ENCODE results near the gene AKAP8L.
"Not testable (repeated sequence)": the region's sequence is repeated elsewhere in the genome, so short reads cannot be mapped to it uniquely, and the experiment has no call there.

AKAP8L gene

DNA sequence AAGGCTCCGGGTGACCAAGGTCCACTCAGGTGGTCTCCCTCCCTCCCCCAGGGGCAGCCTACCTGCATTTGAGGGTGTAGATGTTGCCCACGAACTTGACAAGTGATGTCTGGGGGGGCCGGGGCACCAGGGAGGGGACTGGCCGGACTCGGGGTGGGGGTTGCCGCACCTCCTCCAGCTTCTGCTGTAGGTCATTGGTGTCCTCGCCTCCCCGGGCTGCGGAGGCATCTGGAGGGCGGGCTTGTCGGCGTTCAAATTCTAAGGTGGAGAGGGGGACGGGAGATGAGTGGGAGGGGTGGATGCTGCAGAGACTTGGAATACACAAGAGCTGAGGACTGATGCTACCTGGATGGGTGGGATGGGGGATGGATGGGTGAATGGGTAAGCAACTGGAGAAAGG, 5.3 kb upstream of the AKAP8L start:
- peaks cover 82% of the 10 kb centered on the region for H3K36me3 Mint-ChIP-seq (ENCODE audit: low read depth)
- peaks cover 10% of the 10 kb centered on the region for H3K4me1 Mint-ChIP-seq (ENCODE audit: low read depth)
- intact Hi-C loops (cut with micrococcal nuclease): no loop called here
- H3K27me3 Mint-ChIP-seq: no peaks in the 10 kb centered on the region
- H3K27ac Mint-ChIP-seq: no peak overlapping the region
- H3K9me3 Mint-ChIP-seq: peaks cover 7% of the 10 kb centered on the region
- H3K4me3 Mint-ChIP-seq: no peak overlapping the region

DNA sequence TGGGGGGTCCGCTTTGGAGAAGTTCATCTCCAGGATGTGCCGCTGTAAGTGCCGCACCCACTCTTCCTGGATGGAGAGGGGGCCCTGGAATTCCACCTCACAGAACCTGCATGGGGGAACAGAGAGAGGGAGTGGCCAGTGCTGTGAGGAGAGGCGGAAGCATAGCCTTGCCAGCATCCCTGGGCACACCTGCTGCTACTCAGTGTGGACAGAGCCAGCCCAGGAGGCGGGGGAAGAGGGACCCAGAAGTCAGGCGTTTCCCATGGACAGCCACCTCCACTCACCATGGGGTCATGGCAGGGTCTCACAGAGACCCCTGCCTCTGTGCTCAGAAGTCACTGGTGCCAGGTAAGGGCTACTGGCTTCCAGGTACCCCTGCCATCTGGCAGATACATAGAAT, 4.3 kb upstream of the AKAP8L start:
- H3K4me1 Mint-ChIP-seq (ENCODE audit: low read depth): peaks cover 14% of the 10 kb centered on the region
- no peaks in the 10 kb centered on the region for H3K27me3 Mint-ChIP-seq
- no peak overlapping the region for H3K27ac Mint-ChIP-seq
- peaks cover 81% of the 10 kb centered on the region for H3K36me3 Mint-ChIP-seq (ENCODE audit: low read depth)
- peaks cover 7% of the 10 kb centered on the region for H3K9me3 Mint-ChIP-seq
- no peak overlapping the region for H3K4me3 Mint-ChIP-seq
- intact Hi-C loops (cut with micrococcal nuclease): no loop called here

DNA sequence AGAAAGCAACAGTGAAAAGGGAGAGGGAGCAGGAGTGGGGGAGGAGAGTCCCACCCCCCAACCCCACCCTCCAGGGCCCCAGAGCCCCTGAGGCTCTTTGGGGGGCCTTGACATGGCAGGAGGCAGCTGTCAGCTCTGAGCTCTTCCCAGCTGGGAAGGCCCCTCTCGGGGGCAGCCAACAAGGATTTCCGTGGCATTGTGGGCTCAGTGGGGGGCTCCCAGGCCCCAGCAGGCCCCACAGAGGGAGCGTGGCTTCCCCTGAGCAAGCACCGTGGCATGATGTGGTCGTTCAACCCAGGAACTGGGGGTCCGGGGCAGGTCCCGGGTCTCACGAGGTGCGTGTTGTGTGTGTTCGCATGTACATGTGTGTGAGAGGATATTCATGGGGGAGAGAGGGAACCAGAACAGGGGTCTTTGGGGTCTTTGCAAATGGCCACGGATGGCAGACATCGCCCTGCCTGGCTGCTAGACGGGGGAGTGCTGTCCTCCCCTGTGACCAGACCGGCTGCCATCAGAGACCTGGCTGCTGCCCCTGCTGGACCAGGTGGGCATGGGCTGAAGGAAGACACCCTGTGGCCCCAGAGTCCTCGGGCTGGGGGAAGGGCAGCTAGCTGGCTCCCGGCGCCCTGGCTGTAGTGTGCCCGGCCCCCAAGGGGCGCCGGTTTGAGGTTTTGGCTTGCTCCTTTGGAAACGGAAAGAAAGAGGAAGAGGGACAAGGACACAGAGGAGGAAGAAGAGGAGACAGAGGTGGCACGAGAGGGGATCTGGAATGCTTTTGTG, 3.7 kb upstream of the AKAP8L start:
- Mint-ChIP-seq H3K36me3 (ENCODE audit: low read depth) (peaks cover 79% of the 10 kb centered on the region), H3K4me3 (no peak overlapping the region), H3K9me3 (peaks cover 7% of the 10 kb centered on the region), H3K4me1 (ENCODE audit: low read depth) (peaks cover 20% of the 10 kb centered on the region), H3K27ac (no peak overlapping the region), H3K27me3 (no peaks in the 10 kb centered on the region)
- intact Hi-C loops (cut with micrococcal nuclease): no loop called here

DNA sequence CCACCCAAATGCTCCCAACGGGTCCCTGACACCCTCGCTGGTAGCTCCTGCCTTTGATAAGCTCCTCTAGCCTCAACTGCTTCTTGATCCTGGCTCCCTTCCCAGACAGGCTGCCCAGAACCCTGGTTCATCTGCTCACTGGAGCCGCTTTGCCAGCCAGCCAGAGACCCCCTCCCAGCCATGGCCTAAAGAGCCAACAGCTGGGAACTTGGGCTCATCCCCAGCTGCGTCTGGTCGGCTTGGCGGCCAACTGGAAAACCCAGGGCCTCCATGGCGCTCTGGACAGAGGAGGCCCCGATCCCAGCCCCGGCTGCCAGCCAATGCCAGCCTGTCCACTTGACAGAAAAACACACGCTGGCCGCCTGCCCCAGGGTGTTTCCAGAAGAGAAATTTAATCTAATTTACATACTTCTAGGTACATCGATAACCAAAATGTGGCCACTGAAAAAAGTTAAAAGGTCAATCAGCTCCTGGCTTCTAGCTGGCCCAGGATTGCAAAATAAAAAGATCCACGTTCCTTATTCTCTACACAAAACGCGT, 3.0 kb upstream of the AKAP8L start:
- intact Hi-C loops (cut with micrococcal nuclease): no loop called here
- H3K27ac Mint-ChIP-seq: peak overlapping the region; percentile 41
- no peaks in the 10 kb centered on the region for H3K27me3 Mint-ChIP-seq
- H3K4me1 Mint-ChIP-seq (ENCODE audit: low read depth): peaks cover 27% of the 10 kb centered on the region
- H3K9me3 Mint-ChIP-seq: peaks cover 7% of the 10 kb centered on the region
- no peak overlapping the region for H3K4me3 Mint-ChIP-seq
- H3K36me3 Mint-ChIP-seq (ENCODE audit: low read depth): peaks cover 72% of the 10 kb centered on the region

DNA sequence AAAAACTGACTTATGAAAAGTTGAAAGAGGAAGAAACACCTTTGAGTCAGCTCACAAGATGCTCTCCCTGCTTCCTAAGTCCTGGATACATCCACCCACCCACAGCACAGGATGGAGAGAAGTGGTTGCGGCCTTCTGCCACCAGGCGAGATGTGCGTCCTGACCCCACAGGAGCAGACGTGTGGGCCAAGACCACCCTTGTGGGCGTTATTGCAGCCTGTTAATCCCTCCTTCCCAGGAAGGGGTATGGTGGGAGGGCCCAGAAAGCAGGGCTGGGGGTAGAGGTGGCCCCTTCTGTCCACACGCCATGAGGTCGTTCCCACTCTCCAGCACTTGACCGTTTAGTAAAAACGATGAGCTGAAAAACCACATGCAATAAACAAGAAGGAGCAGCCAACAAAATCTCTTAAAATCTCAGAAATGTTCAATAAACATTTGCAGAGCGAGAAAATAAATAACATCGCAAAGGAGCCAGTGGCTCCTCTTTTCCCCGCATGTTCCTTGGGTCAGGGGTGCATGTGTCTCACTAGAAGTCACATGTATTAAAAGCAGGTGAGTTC, 2.4 kb upstream of the AKAP8L start:
- intact Hi-C loops (cut with micrococcal nuclease): no loop called here
- peaks cover 33% of the 10 kb centered on the region for H3K4me1 Mint-ChIP-seq (ENCODE audit: low read depth)
- H3K36me3 Mint-ChIP-seq (ENCODE audit: low read depth): peaks cover 71% of the 10 kb centered on the region
- H3K4me3 Mint-ChIP-seq: no peak overlapping the region
- H3K9me3 Mint-ChIP-seq: peaks cover 7% of the 10 kb centered on the region
- H3K27ac Mint-ChIP-seq: no peak overlapping the region
- no peaks in the 10 kb centered on the region for H3K27me3 Mint-ChIP-seq

DNA sequence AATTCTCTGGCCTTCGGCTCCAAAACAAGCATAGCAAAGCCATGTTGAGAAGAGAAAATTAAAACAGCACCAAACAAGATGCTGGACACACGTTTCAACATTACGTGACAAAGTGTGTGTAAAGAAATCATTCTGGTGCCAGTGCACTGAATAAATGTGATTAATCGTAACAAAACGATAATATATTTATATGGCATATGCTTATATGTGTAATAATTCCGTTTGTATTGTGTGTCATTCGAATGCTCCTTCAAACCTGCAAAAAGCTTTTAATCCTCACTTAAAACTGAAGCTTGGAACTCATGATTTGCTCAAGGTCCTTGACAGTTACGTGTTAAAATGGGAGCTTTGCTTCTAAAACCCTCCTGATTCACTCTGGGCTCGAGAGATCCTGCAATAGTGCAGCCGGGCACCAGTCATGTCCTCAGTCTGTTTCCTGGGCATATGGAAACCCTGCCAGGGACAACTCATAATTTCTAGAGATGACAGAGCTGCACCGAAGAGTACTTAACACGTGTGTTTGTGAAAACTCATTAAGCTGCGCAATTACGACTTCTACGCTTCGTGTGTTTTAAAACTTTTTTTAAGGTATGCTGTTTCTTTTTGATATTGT, 731 bp upstream of the AKAP8L start:
- H3K27ac Mint-ChIP-seq: peak overlapping the region; percentile 98
- H3K27me3 Mint-ChIP-seq: no peaks in the 10 kb centered on the region
- peaks cover 71% of the 10 kb centered on the region for H3K36me3 Mint-ChIP-seq (ENCODE audit: low read depth)
- intact Hi-C loops (cut with micrococcal nuclease): loop anchor here (1.0 to 5.0 kb wide), 4 partner anchors 13 to 292 kb away; partner anchors contain the start of gene AKAP8
- peaks cover 46% of the 10 kb centered on the region for H3K4me1 Mint-ChIP-seq (ENCODE audit: low read depth)
- H3K4me3 Mint-ChIP-seq: peak overlapping the region; percentile 100
- H3K9me3 Mint-ChIP-seq: peaks cover 7% of the 10 kb centered on the region

DNA sequence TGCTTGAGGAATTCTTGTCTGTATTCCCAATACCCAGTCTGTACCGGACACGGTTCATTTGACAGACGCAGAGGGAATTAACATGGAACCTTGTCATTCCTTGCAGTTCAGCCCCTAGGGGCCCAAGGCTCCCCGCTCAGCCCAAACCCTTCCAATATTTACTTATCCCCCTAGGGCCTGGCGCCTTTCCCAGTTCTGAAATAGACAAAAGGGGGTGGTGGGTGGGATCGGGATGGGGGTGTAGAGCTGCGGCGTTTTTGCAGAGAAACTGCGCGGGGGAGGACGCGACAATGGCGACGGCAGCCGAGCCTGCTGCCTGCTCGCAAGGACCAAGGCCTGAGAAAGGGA, 583 bp downstream of the AKAP8L start:
- Mint-ChIP-seq H3K27me3 (no peaks in the 10 kb centered on the region), H3K9me3 (peaks cover 2% of the 10 kb centered on the region), H3K36me3 (ENCODE audit: low read depth) (peaks cover 61% of the 10 kb centered on the region), H3K27ac (peak overlapping the region; percentile 98), H3K4me3 (peak overlapping the region; percentile 100), H3K4me1 (ENCODE audit: low read depth) (peaks cover 46% of the 10 kb centered on the region)
- intact Hi-C loops (cut with micrococcal nuclease): loop anchor here (2.0 to 5.0 kb wide), 3 partner anchors 15 to 291 kb away; partner anchors contain the start of gene AKAP8

DNA sequence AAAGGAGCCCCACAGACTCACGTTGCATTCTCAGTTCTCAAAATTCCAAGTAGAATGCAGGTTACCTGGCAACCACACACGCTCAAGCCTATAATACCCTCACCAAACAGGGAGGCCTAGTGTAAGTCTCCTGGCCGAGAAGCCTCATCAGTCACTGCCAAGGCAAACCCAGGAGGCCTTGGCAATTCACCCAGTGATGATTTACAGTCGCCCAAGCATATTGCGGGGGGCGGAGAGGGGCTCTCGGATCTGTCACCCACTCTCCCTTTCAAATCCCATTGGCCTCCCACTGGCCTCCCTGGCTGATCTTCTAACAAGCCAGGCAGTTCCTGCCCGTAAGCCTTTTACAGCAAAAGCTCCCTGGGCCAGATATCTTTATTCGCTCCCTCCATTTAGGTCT, 1.1 kb downstream of the AKAP8L start:
- peaks cover 56% of the 10 kb centered on the region for H3K36me3 Mint-ChIP-seq (ENCODE audit: low read depth)
- no peaks in the 10 kb centered on the region for H3K9me3 Mint-ChIP-seq
- intact Hi-C loops (cut with micrococcal nuclease): loop anchor here (2.0 to 5.0 kb wide), 3 partner anchors 15 to 290 kb away; partner anchors contain the start of gene AKAP8
- peak overlapping the region; percentile 98 for H3K27ac Mint-ChIP-seq
- peak overlapping the region; percentile 100 for H3K4me3 Mint-ChIP-seq
- H3K27me3 Mint-ChIP-seq: no peaks in the 10 kb centered on the region
- H3K4me1 Mint-ChIP-seq (ENCODE audit: low read depth): peaks cover 46% of the 10 kb centered on the region

DNA sequence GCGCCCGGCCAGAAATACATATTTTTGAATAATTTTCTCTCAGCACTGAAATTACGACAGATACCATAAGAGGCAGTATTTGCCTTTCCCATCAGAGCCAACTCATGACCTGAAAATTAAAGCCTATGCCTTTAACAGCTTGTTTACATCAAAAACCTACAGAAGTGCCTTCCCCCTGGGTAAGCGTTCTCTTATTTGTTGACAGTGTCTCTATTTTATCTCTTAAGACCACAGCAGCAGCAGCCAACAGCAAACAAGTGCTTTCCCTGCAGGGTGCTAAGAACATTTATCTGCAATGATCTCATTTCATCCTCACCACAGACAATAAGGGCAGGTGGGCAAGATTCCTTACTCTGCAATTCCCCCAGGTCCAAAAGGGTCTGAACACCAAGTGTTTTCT, 6.0 kb downstream of the AKAP8L start:
- H3K9me3 Mint-ChIP-seq: no peaks in the 10 kb centered on the region
- H3K4me1 Mint-ChIP-seq (ENCODE audit: low read depth): peaks cover 29% of the 10 kb centered on the region
- intact Hi-C loops (cut with micrococcal nuclease): no loop called here
- no peak overlapping the region for H3K27ac Mint-ChIP-seq
- no peaks in the 10 kb centered on the region for H3K27me3 Mint-ChIP-seq
- peaks cover 54% of the 10 kb centered on the region for H3K36me3 Mint-ChIP-seq (ENCODE audit: low read depth)
- H3K4me3 Mint-ChIP-seq: no peak overlapping the region

DNA sequence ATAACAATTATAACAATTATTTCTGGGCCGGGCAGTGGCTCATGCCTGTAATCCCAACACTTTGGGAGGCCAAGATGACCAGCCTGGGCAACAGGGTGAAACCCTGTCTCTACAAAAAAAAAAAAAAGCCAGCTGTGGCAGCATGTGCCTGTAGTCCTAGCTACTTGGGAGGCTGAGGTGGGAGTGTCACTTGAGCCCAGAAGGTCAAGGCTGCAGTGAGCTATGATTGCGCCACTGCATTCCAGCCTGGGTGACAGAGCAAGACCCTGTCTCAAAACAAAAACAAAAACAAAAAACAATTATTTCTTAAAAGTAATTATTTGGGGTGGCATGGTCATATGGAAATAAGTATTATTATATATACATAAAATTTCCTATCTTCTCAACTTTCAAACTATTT, 7.4 kb downstream of the AKAP8L start:
- peaks cover 14% of the 10 kb centered on the region for H3K4me1 Mint-ChIP-seq (ENCODE audit: low read depth)
- intact Hi-C loops (cut with micrococcal nuclease); H3K27ac Mint-ChIP-seq: not testable (repeated sequence)

DNA sequence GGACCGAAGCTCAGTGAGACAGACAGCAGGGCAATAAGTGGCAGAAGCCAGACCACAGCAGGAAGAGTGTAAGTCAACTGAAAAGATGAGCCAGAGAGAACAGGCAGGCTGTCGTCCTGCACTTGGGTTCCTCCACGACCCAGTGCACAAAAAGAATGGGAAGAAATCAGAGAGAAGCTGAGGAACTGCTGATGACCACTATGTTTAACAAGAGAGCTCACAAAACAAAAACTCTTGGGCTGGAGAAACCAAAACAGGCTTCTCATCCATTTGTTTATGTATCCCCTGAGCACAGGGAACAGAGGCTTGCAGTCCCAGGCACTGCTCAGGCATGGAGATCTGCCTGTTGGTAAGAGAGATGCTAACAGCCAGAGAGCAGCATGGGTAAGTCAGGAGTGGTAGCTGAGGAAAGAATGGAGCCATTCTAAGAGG, 14.0 kb downstream of the AKAP8L start:
- H3K36me3 Mint-ChIP-seq (ENCODE audit: low read depth): peaks cover 96% of the 10 kb centered on the region
- no peaks in the 10 kb centered on the region for H3K9me3 Mint-ChIP-seq
- H3K4me3 Mint-ChIP-seq: no peak overlapping the region
- H3K27me3 Mint-ChIP-seq: no peaks in the 10 kb centered on the region
- H3K4me1 Mint-ChIP-seq (ENCODE audit: low read depth): peaks cover 18% of the 10 kb centered on the region
- intact Hi-C loops (cut with micrococcal nuclease): no loop called here
- peak overlapping the region; percentile 11 for H3K27ac Mint-ChIP-seq

More for the DNA sequence above, 7.4 kb downstream of the AKAP8L start:
- H3K36me3 Mint-ChIP-seq (ENCODE audit: low read depth): peaks cover 59% of the 10 kb centered on the region
- H3K27me3 Mint-ChIP-seq, H3K4me3 Mint-ChIP-seq, H3K9me3 Mint-ChIP-seq: not testable (repeated sequence)

DNA sequence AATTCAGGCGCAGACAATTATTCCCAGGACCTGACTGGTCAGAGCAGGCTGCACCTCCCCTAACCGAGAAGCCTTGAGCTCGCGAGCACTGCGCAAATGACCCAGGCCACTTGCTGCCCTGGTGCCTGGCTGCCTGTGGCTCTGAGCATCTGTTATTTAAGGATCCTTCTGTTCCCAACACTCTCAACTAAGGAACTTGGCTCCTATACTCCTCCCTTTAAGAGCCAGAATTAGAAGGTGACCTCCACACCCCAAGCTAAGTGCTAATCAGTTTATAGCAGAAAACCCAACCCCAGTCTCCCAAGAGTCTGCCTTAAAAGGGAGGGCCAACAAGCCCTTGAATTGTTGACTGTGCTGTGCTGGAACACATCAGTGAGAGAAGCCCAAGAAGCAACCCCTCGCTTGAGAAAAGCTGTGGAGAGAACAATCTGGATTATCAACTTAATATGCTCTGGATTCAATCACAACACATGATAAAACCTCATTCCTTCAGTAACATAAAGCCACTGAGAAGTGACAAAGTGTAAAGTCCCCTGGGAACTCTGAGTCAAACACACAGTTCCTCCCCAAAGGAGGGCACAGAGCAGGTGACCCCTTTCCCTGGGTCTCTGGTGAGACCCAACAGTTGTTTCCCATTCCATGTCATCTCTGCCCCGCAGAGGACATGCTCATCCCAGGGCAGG, 14.6 kb downstream of the AKAP8L start:
- Mint-ChIP-seq H3K27me3 (no peaks in the 10 kb centered on the region), H3K9me3 (no peaks in the 10 kb centered on the region), H3K27ac (peak overlapping the region; percentile 11), H3K4me3 (no peak overlapping the region), H3K4me1 (ENCODE audit: low read depth) (peaks cover 18% of the 10 kb centered on the region), H3K36me3 (ENCODE audit: low read depth) (peaks cover 96% of the 10 kb centered on the region)
- intact Hi-C loops (cut with micrococcal nuclease): no loop called here

DNA sequence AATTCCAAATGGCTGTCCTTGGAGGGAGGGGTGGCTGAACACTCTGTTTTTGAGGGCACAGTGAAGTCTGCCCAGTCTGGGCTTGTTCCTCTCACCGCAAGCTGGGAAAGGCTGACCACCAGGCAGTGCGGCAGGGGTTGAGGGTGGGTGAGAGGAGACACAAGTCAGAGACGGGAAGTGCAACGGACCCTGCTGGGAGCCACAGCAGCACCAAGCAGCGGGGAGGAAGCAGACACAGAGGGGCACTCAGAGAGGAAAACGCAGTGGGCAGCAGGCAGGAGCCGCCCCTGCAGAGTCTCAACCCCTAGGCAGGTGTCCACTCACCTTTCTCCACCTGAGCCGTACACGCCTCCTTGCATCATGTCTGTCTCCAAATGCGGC, 15.6 kb downstream of the AKAP8L start:
- intact Hi-C loops (cut with micrococcal nuclease): no loop called here
- no peaks in the 10 kb centered on the region for H3K9me3 Mint-ChIP-seq
- H3K36me3 Mint-ChIP-seq (ENCODE audit: low read depth): peaks cover 96% of the 10 kb centered on the region

More for the DNA sequence above, 15.6 kb downstream of the AKAP8L start:
- Mint-ChIP-seq H3K4me3 (no peak overlapping the region), H3K4me1 (ENCODE audit: low read depth) (peaks cover 18% of the 10 kb centered on the region), H3K27ac (no peak overlapping the region), H3K27me3 (no peaks in the 10 kb centered on the region)
